GDM1 (cell line): Measurements from ENCODE around the gene TRIM14.
"Not testable (repeated sequence)": the region's sequence is repeated elsewhere in the genome, so short reads cannot be mapped to it uniquely, and the experiment has no call there.

ENCODE experiments used
- DNase-seq: peaks from one replicate; lab custom pipeline; 2025; lab: John Stamatoyannopoulos, UW

The TRIM14 gene

DNA sequence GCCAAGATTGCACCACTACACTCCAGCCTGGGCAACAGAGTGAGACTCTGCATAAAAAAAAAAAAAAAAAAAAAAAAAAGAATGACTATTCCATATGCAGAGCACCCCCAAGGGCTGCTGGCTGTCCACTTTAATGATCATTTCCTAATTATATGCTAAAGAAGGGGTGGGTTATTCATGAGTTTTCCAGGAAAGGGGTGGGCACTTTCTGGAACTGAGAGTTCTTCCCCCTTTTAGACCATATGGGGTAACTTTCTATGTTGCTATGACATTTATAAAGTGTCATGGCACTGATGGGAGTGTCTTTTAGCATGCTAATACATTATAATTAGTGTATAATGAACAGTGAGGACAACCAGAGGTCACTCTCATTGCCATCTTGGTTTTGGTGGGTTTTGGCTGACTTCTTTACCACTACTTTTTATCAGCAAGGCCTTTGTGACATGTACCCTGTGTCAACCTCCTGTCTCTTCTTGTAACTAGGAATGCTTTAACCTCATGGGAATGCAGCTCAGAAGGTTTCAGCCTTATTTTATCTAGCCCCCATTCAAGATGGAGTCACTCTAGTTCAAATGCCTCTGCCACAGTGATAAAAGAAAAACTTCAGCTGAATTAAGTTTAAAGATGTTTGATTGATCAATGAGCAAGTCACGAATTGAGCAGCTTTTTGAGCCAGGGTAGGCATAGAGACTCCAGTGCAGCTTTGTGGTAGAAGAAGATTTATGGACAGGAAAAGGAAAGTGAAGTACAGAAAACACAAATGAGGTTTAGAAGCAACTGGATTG is 69.5 kb downstream of the TRIM14 start:
- peak; percentile 1 for DNase-seq

DNA sequence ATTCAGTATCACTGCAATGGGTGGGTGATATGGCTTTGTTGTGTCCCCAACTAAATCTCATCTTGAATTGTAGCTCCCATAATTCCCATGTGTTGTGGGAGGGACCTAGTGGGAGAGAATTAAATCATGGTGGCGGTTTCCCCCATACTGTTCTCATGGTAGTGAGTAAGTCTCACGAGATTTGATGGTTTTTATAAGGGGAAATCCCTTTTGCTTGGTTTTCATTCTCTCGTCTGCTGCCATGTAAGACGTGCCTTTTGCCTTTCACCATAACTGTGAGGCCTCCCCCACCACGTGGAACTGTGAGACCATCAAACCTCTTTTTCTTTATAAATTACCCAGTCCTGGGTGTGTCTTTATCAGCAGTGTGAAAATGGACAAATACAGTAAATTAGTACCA is 72.0 kb downstream of the TRIM14 start:
- DNase-seq = no peak

DNA sequence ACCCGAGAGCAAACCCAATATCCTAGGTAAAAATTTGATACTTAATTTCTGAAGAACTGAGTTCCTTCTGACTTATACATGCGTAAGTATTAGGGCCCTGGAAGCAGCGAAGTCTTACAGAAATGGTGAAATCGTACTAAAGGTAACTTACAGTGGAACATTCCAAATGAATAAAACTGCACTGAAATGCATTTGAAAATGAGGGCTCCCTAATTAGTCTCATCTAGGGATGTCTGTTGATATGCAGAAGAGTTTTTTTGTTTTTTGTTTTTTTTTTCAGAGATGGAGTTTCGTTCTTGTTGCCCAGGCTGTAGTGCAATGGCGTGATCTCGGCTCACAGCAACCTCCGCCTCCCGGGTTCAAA is 72.9 kb downstream of the TRIM14 start:
- DNase-seq = no peak

DNA sequence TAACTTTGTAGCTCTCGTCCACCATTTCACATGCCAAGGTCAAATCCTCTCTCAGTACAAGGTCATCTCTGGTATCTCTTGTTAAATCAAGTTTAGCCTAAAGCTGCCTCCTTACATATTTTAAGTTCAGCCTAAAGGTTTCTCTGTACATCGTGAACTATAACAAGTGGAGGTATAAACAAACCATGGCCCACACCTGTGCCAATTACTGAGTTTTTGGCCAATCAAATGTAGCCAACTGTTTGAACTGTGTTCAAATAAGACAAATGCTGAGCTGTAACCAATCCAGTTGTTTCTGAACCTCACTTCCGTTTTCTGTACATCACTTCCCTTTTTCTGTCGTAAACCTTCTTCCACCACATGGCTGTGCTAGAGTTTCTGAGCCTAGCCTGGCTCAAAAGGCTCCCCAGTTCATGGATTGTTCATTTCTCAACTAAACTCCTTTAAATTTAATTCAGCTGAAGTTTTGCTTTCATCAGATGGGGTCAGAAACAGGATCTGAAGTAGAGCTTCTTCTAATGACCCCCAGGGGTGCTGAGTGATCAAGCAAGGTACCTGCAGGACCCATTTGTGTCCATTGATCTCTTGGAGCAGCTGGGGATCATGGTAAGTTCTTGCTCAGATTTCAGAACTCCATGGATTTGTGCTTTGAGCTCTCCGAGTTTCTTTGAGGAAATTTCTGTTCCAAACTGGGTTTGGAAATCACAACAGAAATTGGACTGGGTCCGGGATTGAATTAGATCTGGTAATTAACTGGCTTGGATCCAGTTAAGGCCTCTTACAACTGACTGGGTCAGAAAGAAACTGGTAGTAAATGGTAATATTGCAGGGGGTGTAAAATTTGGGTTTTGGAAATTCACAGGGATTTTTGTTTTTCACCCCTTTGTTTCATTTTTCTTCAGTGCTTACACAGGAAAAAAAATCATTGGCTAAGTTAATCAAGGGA is 73.5 kb downstream of the TRIM14 start:
- peak; percentile 82 for DNase-seq

DNA sequence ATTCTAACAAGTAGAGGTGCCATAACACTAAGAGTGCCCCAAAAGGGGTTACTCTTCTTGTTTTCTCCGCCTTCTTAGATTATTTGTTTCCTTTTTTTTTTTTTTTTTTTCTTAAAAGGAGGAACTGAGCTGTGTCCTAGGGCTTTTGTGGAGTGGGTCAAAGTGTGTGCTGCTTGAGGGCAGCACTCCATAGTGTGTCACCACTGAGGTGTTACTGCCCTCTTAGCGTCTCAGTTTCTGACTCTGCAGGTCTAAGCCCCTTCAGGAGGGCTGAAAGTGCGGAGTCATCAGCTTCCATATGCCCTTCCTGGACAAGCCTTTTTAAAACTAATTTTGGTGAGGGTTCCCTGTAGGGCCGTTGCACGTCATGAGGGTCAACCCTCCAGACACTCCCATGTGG is 75.1 kb downstream of the TRIM14 start:
- no peak for DNase-seq

DNA sequence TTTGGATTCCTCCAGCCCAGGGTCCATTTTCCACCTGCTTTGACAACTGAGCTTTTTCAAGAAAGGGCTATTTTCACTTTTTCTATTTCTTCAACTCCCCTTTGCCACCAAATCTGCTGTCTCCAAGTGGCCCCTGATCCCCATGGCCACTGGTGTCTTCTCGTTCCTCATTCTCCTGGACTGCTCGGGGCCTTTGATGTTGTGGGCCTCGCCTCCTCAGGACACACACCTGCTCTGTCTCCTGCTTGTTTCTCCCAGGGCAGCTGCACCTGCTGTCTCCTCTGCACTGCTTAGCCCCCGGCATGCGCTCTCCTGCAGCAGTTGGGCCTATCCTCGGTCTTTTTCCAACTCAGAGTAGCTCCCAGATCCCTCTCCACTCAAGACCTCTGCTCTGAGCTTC is 78.8 kb downstream of the TRIM14 start:
- no peak for DNase-seq

DNA sequence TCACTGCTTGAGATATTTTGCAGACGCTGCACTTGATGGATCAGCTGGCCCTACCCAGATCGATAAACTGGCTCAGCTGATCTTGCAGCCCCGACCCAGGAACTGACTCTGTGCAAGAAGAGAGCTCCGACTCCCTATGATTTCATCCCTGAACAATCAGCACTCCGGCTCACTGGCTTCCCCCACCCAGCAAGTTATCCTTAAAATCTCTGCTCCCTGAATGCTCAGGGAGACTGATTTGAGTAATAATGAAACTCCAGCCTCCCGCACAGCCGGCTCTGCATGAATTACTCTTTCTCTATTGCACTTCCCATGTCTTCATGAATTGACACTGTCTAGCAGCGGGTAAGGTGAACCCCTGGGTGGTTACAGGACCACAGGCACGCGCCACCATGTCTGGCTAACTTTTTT is 79.4 kb downstream of the TRIM14 start:
- DNase-seq = no peak

DNA sequence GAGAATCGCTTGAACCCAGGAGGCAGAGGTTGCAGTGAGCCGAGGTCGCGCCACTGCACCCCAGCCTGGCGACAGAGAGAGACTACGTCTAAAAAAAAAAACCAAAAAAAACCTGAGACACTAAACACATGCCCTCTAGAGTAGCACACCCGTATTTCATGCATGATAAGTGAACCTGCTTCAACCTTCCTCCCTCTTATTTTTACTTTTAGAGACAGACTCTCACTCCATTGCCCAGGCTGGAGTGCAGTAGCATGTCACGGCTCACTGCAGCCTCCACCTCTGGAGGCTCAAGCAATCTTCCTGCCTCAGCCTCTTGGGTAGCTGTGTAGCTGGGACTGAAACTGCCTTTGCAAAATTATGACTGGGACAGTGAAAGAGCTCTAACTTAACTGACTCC is 80.1 kb downstream of the TRIM14 start:
- no peak for DNase-seq

DNA sequence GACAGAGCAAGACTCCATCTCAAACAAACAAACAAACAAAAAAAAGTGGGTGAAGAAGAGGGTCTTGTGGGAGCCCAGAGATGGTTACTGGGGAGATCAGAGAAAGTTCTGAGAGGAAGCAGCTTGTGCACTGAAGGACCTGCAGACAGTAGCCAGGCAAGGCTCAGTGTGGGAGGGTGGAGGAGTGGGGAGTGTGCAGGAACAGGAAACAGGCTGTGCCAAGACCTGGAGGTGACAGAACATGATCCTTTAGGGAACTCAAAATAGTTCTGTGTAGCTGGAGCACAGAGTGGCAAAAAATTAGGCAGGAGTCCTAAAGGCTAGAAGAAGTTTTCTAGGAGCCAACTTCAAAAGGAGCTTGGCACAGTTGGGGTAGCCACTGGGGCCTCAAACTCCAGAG is 81.7 kb downstream of the TRIM14 start:
- peak; percentile 70 for DNase-seq

DNA sequence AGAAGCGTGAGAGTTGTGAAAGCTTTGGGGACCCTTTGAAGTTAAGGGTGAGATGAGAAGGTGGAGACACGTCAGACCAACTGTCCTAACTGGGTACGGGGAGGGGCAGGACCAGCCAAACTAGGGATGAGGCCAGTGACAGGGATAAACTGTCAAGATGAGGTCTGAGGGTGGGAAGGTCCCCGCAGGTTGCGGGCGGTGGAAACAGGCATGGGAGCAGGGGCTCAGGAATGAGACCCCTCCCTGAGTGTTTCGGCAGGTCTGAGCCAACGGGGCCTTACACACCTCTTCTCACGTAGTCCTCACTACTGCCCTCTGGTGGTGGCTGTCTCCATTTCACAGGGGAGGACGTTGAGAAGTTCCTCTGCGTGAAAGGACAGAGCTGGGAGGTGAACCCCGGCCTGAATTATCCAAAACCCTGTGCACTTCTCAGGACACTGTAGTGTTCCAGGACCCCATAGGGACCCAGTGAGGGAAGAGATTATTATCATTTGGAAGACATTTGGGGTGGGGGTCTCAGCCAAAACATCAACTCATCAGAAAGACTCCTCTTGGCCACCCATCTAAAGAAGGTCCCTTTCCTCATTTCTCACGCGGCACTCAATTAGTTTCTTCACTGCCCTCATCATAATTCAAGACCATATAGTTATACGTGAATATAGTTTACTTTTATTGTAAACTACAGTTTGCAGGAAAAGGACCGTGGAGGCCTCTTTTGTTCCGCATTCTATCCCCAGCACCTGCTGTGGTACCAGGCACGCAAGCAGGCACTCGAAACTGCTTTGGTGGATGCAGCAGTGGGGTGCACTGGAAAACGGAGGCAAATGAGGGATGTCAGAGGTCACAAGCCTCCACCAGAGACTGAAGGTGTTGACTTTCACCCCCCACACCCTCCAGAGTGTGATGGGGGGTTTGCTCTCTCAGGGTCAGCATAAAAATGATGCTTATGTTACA is 84.2 kb downstream of the TRIM14 start:
- peak; percentile 62 for DNase-seq

DNA sequence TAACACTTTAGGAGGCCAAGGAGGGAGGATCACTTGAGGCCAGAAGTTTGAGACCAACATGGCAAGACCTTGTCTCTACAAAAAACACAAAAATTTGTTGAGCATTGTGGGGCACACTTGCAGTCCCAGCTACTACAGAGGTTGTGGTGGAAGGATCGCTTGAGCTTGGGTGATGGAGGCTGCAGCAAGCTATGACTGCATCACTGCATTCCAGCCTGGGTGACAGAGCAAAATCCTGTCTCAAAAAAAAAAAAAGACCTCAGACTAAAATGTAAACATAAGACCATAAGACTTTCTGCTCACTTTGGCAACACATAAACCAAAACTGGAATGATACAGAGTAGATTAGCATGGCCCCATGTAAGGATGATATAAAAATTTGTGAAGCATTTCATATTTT is 87.1 kb downstream of the TRIM14 start:
- no peak for DNase-seq

DNA sequence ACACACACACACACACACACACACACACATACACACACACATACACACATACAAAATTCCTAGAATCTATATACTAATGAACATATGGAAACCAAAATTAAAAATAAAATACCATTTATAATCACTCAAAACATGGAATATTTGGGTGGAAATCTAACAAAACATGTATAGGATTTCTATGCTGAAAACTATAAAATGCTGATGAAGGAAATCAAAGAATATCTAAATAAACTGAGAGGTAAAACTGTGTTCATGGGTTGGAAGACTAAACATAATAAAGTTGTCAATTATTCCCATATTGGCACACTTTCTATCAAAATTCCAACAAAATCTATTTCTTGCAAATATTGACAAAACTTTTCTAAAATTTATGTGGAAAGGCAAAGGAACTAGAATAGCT is 87.9 kb downstream of the TRIM14 start:
- DNase-seq = no peak

DNA sequence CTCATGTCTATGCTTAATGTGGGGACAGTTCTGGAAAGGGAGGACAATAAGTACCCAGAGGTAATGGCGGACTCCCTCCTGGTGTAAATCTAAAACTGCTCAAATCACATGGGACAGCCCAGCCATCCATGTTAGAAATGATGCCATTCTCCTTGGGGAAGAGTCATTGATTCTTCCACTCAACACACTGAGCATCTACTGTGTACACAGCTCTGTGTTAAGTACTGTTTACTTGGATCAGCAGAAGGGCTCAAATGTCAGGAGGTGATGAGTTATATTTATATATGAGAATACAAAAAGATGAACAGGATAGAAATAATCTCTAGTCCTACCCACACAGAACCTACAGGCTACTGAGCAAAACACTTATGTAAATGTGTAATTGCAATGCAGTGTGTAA is 94.3 kb downstream of the TRIM14 start:
- DNase-seq = no peak

DNA sequence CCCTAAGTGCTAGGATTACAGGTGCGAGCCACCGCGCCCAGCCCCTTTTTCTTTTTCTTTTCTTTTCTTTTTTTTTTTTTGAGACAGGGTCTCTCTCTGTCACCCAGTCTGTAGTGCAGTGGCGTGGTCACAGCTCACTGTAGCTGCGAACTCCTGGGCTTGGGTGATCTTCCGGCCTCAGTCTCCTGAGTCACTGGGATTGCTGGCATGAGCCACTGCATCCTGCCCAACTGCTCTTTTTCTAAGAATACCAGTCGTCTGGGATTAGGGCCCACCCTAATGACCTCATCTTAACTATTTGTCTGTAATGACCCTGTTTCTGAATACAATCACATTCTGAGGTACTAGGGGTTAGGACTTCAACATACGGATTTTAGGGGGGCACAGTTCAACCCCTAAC is 96.6 kb downstream of the TRIM14 start:
- DNase-seq = no peak

DNA sequence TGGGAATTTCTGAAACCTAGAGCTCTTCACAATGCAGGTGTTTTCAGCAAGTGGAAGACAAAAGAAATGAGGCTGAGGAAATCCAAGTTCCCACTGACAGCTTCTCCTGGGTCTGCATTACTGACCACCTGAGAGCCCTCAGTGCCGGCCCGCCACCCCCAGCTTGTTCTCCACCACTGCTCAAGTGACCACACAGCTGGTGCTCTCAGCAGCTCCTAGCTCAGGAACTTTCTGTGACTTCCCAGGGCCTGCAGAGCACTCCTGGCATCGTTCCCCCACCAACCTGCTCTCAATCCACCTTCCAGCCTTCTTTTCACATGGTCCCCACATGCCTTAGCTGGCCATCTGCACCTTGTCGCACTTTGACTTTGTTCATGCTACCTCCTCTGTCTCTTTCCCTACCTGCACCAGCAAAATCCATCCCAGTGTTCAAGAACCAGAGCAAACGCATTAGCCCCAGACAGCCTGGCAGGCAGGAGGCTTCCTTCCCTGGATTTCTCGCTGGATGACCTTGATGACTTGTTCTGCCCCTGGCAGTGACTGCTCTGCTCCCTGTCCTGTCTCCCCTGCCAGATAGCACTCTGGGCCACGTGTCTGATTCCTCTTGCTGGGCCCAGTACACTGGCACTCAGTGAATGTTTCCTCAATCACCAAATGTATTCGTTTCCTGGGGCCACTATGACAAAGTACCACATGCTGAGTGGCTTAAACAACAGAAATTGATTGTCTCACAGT is 97.5 kb downstream of the TRIM14 start:
- no peak for DNase-seq

DNA sequence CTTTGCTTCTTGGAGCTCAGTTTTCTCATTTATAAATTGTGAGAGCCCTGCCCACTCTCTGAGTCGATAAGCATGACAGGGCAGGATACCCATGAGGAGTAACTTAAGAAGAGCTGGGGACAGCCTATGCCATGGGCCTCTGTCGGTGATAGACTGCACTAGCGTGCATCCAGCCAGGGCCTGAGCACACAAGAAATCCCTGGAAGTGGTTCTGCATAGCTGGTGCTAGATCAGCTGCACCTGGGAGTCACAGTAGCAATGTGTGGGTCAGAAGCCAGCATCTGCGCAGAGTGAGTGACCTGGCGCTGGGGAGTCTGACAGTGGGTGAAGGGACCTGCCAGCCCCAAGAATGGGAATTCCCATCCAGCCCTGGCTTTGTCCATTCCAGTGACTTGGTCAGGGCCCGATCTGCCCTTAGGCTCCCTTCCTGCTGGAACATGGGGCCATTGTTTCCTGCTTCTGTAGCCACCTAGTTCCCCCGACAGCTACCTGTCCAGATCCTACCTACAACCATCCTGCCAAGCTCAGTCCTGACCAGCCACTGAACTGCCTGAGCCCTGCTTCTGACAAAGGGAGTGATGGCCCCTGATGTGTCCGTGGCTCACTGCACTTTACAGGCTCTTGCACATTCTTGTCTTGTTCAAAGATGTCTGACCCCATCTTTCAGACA is 98.4 kb downstream of the TRIM14 start:
- no peak for DNase-seq

DNA sequence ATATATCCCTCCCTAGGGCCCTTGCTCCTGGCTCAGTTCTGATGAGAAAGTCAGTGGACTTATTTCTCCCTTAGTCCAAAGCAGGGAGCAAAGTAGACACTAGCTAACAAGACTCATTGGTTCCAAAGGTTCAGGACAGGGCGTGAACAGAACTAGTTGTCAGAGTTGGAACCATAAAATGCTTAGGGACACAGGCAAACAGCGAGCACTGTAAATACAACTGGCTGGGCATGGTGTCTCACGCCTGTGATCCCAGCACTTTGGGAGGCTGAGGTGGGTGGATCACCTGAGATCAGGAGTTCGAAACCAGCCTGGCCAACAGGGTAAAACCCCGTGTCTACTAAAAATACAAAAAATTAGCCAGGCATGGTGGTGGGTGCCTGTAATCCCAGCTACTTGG is 99.2 kb downstream of the TRIM14 start:
- not testable (repeated sequence) for DNase-seq
